ENCODE results near the gene GPR171.
"Not testable (repeated sequence)": the region's sequence is repeated elsewhere in the genome, so short reads cannot be mapped to it uniquely, and the experiment has no call there.

The GPR171 gene, protein sequence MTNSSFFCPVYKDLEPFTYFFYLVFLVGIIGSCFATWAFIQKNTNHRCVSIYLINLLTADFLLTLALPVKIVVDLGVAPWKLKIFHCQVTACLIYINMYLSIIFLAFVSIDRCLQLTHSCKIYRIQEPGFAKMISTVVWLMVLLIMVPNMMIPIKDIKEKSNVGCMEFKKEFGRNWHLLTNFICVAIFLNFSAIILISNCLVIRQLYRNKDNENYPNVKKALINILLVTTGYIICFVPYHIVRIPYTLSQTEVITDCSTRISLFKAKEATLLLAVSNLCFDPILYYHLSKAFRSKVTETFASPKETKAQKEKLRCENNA

DNA sequence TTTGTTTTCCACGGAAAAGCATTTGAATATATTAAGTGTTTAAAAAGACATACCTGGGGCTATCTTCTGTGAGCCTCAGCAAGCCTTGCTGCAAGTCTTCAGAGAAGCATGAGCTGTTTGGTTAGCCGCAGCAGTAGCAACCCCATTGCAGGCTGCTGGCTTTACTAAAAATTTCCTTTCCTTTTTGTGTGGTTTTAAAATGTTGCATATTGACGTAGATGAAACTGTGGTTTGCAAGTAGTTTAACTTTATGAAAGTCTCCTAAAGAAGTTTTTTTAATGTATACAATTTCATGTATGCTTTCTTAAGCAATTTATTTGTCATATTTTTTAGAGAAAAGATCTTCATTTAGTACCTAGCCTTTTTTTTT, at the start of gene GPR171:
GPR171 (minus strand) TSS at position 166 of the 370 bp plus-strand sequence. CDS start 3,830 bp downstream, outside the sequence.
- no peak for DNase-seq

DNA sequence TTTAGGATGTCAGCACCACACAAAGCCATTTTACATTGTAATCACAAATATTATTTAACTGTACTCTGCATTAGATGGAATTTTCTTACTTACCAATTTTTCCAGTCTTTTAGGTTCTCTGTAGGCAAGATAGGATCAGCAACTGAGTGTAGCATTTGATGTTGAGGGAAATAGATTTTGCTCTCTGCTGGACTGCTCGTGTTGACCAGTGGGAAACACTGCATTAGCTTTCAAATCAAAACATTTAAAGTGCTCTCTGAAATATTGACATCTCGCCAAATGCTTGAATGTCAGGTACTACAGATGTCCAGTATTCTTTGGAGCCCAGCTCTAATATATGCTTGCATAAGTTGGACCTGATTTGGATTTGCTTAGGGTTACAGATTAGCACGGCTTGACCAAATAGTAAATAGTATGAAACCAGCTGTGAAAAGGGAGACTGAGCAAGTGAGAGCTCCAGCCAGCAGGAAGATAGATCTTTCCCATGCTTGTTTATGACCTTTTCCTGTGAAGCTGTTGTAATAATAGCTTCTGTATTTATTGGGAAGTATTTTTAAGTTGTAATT, 45.8 kb upstream of the GPR171 start:
- DNase-seq: no peak

DNA sequence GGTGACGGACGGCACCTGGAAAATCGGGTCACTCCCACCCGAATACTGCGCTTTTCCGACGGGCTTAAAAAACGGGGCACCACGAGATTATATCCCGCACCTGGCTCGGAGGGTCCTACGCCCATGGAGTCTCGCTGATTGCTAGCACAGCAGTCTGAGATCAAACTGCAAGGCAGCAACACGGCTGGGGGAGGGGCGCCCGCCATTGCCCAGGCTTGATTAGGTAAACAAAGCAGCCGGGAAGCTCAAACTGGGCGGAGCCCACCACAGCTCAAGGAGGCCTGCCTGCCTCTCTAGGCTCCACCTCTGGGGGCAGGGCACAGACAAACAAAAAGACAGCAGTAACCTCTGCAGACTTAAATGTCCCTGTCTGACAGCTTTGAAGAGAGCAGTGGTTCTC, 39.0 kb upstream of the GPR171 start:
- not testable (repeated sequence) for DNase-seq

DNA sequence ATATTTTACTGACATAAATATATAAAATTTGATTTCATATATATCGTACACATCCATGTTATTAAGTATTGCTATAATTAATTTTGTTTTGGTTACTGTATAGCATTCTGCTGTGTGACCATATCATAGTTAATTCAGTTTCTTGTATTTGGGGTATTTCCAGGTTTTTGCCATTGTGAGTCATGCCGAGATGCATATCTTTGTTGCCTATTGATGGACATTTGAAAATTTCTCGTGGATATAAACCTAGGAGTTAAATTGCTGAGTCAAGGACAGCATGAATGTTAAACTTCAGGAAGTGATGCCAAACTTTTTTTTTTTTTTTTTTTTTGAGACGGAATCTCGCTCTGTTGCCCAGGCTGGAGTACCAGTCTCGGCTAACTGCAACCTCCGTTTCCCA, 33.7 kb upstream of the GPR171 start:
- DNase-seq: no peak

- no peak for DNase-seq
Observed at GRCh38 chr3:151236316-151236715, 33.3 kb upstream of the GPR171 start.

DNA sequence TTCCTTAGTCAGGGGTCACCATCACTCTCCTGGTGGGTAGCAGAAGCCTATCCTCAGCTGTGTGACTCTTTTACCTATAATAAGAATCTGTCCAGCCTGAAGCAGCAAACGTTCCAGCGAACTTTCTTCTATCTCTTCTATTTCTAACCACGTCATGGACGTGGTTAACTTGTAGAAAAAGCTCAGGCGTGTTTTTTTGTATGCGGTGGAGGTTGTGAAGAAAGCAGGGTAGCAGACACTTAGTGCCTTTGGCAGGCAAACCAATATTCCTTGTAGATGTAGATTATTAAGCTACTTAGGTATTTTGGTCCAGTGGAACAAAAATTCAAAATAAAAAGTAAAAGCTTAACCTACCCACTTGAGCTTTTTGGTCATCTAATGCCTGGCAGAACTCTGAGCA, 31.8 kb upstream of the GPR171 start:
- DNase-seq: no peak

DNA sequence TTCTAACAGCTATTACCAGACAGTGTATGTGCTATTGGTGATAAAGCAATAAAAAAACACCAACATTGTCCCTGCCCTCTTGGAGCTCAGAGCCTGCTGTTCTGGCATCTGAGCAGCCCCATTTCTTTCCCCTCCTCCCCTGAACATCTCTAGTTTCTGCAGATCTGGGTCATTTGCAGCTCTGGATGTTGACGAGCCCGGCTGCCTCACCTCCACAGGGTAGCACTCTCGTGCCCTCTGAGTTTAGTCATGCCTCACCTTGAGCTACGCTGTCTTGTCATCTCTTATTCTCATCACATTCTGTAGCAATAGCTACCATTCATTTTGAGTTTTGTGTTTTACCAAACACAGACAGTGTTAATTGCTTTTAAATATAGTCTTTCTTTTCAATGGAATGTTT, 30.0 kb upstream of the GPR171 start:
- DNase-seq: no peak

DNA sequence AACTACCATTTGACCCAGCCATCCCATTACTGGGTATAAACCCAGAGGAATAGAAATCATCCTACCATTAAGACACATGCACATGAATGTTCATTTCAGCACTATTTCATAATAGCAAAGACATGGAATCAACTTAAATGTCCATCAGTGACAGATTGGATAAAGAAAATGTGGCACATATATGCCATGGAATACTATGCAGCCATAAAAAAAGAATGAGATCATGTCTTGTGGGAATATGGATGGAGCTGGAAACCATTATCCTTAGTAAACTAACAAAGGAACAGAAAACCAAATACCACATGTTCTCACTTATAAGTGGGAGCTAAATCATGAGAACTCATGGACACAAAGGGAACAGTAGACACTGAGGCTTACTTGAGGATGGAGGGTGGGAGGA, 29.4 kb upstream of the GPR171 start:
- not testable (repeated sequence) for DNase-seq

GRCh38 chr3:151230646-151231045, 27.6 kb upstream of the GPR171 start:
- no peak for DNase-seq

DNA sequence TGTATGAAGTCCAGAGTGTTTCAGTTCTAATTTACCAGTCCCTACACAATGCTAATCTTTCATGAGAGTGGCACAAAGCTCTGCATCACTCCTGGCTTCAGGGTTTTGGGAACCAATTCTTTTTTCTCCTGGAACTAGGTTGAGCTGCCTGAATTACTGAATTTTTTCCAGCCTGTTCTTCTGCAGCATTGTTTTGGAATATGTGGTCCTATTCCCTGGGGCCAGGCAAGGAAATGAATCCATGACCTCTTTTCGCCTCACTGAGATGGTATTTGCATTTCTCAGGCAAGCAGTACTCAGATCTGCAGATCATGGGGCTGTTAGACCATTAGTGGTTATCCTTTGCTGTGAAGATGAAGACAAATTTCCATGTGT, 25.6 kb upstream of the GPR171 start:
- no peak for DNase-seq

DNA sequence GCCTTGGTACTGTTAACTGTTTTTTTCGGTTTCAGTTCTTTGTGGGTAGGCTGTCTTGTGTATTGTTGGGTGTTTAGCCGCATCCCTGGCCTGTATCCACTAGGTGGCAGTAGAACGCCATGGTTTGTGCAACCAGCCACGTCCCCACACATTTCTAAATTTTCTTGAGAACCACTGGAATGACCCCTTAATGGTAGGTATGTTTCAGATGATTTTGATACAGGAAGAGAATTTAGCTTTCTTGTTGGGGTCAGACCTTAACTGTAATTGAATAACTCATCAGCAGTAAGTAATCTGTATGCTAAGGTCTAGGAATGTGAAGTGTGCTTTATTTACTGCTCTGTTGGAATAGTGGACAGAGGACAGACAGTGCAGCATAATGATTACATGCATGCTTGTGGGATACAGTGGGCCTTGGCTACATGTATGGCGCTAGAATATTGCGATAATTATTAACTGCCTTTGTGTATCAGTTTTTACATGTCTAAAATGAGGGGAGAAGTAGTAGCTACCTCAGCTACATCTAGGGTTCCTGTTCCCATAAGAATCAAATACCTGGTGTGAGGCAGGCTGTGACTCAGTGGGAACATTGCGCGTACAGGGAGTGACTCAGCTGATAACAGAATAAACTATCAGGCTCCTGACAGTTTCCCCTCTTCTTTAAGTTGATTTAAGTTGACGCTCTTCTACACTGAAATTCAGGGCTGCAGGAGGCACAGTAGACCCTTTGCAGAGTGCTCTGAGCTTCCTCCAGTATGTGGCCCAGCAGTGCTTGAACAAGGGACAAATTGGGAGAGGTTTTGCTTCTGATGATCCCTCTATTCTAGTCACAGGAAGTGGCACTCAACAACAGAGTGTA, 25.0 kb upstream of the GPR171 start:
- DNase-seq: no peak

DNA sequence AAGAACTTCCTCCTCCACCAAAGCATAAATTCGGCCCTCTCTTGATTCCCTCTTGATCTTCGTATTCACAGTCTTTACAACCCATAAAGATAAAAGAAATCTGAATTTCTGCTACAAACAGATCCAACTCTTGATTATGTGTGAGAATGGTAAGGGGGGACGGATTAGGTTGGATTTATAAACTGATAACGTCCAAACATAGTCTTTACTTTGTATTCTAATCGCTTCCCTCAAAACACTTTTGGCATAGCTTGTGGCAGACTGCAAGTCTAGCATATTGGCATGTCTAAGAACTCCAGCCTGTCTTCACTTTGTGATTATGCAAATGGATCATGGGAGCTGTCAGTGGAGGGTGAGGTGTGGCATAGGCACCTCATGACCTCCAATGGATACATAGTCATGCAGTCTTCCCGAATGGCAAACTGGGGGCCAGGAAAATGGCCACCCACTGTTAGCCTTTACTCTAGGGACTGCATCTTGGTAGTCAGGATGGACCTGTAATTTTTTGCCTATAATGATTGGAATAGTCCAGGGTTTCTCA, 24.3 kb upstream of the GPR171 start:
- DNase-seq: no peak

DNA sequence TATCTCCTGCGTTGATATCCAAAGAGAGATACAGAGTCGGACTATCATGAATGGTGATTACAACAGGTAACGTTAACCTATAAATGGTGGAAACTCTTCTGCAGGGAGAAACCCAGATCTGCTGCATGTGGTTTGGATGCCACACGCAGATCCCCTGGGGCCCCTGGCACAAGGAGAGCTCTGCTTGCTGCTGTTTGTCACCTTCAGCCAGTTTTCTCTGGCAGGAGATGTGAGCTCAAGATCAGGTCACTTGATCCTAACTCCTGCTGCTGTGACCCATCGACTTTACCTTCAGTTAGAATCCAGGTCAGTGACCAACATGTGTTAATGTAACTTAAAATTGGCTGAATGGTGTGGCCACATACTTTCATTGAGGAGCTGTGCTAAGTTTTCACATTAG, 23.8 kb upstream of the GPR171 start:
- DNase-seq: no peak

GRCh38 chr3:151226088-151226563, 23.1 kb upstream of the GPR171 start:
- DNase-seq: no peak

GRCh38 chr3:151225040-151225975, 22.3 kb upstream of the GPR171 start:
- DNase-seq: no peak

DNA sequence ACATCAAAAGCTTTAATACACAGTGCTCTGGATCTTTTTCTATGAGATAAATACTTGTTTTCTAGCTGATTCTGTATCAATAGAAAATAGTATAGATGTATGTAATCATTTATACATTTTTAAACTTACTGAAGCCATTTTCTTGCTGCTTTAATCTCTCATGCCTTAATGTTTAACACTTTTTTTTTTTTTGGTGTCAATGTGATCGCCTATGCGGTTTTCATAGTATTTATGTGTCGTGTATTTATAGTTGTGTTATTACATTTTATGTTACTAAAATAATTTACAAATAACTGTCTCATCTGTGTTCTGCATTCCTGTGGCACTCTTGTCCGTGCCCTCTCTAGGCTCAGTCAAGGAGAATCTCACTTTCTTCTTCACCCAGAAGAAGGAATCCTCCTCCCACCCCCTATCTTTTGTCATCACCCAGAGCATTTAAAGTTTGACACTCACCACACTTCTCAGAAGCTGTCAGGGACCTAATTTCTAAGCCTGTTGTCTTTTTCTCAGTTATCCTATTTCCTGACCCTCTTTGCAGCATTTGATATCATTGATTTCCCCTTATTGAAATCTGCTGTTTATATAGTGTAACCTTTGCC, 21.4 kb upstream of the GPR171 start:
- DNase-seq: no peak

DNA sequence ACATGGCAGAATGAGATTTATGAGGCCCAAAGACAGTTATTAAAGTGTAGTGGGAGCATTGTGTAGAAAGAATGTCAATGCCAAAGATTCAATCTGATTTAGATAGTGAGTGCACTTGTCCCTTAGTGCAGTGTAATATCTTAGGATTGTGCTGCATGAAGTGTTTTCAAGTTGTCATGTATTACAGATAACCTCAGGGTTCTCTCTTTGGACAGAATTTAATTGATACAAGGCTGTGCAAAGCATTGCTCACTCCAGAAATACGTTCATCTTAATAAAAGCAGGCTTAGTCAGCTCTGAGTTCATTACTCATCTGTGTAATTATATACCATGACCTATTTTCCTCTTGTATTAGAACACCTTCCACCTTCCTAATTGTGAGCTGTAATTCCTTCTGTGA, 16.0 kb upstream of the GPR171 start:
- no peak for DNase-seq

DNA sequence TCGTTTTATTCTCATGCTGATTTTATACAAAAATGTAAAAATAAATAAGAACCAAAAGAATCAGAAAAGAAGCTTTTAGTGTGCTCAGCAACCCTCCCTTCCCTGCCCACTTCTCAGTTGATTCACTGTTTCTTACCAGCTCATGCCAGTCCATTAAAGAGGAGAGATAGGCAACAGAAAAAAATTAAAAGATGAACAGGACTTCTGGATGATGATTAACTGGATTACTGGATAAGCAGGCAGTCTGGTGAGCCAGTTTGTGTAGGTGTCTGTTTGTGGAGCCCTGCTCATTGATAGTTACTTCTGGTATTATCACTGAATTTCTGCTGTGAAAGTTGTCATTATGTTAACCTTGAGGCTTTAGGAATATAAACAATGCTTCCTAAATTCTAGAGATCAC, 15.1 kb upstream of the GPR171 start:
- no peak for DNase-seq

DNA sequence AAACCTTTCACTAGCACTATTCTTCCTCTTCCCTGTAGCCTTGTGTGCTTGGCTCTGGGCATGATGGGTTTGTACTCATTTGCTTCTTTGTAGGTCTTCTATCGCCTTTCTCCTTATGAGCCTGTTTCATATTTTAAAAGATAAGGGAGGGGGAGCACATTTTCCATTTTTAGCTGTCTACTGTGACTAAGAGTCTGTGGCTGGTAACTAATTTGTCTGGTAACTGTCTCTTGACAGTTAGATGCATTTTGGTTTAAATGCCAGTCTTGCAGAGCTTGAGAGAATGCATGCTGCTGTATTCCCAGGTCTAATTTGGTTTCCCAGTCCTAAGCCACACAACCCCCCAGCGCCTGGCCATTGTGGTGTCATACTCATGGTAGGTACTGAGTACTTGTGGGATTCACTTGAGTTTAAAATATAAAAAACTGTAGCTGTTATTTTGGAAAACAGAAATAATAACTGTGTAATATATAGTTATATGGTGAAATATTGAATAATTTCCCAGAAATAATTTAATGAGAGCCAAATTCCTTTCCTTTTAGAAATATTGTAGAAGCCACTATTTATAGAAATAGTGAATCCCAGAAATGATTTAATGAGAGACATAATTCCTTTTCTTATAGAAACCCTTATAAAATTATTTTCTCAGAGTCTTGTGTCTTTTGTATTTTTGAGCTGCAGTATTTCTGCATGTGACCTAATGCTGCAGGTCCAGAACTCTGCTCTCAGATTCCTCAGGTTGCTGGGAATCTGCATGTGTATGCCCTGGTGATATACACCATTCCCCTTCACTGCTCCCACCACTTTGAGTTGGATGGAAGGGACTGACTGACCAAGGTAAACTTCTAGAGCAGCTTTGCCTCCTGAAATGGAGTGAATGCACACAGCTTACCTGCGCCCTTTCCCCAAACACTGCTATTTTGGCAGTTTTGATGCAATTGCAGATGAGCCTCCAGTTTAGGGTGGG, 13.9 kb upstream of the GPR171 start:
- DNase-seq: no peak

DNA sequence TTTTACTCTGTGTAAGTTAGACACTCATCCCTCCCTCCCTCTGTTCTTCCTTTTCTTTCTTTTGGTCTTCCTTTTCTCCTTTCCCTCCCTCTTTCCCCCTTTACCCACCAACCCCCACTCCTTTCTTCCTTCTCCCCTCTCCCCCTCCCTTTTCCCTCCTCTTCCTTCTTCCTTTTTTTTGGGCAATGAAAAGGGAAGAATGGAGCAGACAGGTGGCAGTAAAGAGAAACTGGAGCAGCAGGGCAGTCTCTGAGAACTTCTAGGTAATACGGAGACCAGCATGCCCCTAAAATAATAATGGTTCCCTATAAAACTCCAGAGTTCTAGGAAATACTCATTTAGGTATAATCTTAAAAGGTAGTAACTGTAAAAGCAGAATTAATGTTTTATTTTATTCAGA, 11.4 kb upstream of the GPR171 start:
- DNase-seq: no peak

GRCh38 chr3:151213881-151214280, 10.9 kb upstream of the GPR171 start:
- no peak for DNase-seq

Measured in NCI-H2081 treated with DMSO at 0.1 percent for 48 hours (cell line).